ENCODE data around the gene DHODH.

The DHODH gene

GRCh38 chr16:72024862-72025382 lies 16.4 kb downstream of the DHODH start:
- Mint-ChIP-seq H3K9me3 (no peaks in the 10 kb centered on the region), H3K4me1 (ENCODE audit: low read depth) (no peaks in the 10 kb centered on the region), H3K27me3 (ENCODE audit: low read depth) (no peaks in the 10 kb centered on the region), H3K27ac (no peak overlapping the region), H3K4me3 (no peak overlapping the region), H3K36me3 (ENCODE audit: low read depth) (peaks cover 8% of the 10 kb centered on the region)
- no peak for DNase-seq (ENCODE audit: low spot score)

- no peaks in the 10 kb centered on the region for H3K4me1 Mint-ChIP-seq (ENCODE audit: low read depth)
- no peak overlapping the region for H3K4me3 Mint-ChIP-seq
- H3K9me3 Mint-ChIP-seq, result no peaks in the 10 kb centered on the region
- H3K36me3 Mint-ChIP-seq (ENCODE audit: low read depth), result peaks cover 8% of the 10 kb centered on the region
- H3K27me3 Mint-ChIP-seq (ENCODE audit: low read depth), result no peaks in the 10 kb centered on the region
- no peak for DNase-seq (ENCODE audit: low spot score)
- no peak overlapping the region for H3K27ac Mint-ChIP-seq
These were observed 17.0 kb downstream of the DHODH start for GRCh38 chr16:72025404-72026114.

GRCh38 chr16:72027669-72028378 lies 19.3 kb downstream of the DHODH start:
- Mint-ChIP-seq H3K9me3 (no peaks in the 10 kb centered on the region), H3K27ac (no peak overlapping the region), H3K4me1 (ENCODE audit: low read depth) (no peaks in the 10 kb centered on the region), H3K4me3 (no peak overlapping the region), H3K27me3 (ENCODE audit: low read depth) (no peaks in the 10 kb centered on the region), H3K36me3 (ENCODE audit: low read depth) (peaks cover 6% of the 10 kb centered on the region)
- DNase-seq (ENCODE audit: low spot score), result no peak

GRCh38 chr16:72029567-72030271 lies 21.2 kb downstream of the DHODH start:
- Mint-ChIP-seq H3K4me1 (ENCODE audit: low read depth) (no peaks in the 10 kb centered on the region), H3K4me3 (no peak overlapping the region), H3K36me3 (ENCODE audit: low read depth) (peaks cover 6% of the 10 kb centered on the region), H3K27ac (no peak overlapping the region), H3K9me3 (no peaks in the 10 kb centered on the region), H3K27me3 (ENCODE audit: low read depth) (no peaks in the 10 kb centered on the region)
- no peak for DNase-seq (ENCODE audit: low spot score)

- Mint-ChIP-seq H3K27ac (no peak overlapping the region), H3K36me3 (ENCODE audit: low read depth) (no peaks in the 10 kb centered on the region), H3K4me3 (no peak overlapping the region), H3K4me1 (ENCODE audit: low read depth) (no peaks in the 10 kb centered on the region), H3K27me3 (ENCODE audit: low read depth) (no peaks in the 10 kb centered on the region), H3K9me3 (no peaks in the 10 kb centered on the region)
- no peak for DNase-seq (ENCODE audit: low spot score)
These were observed 24.9 kb downstream of the DHODH start for GRCh38 chr16:72033437-72033836.

- no peak for DNase-seq (ENCODE audit: low spot score)
- Mint-ChIP-seq H3K9me3 (no peaks in the 10 kb centered on the region), H3K27ac (no peak overlapping the region), H3K4me3 (no peak overlapping the region), H3K36me3 (ENCODE audit: low read depth) (no peaks in the 10 kb centered on the region), H3K27me3 (ENCODE audit: low read depth) (no peaks in the 10 kb centered on the region), H3K4me1 (ENCODE audit: low read depth) (no peaks in the 10 kb centered on the region)
These were observed 27.6 kb downstream of the DHODH start for GRCh38 chr16:72036098-72036497.

GRCh38 chr16:72042157-72042660 lies 33.7 kb downstream of the DHODH start:
- no peak for DNase-seq (ENCODE audit: low spot score)
- peaks cover 4% of the 10 kb centered on the region for H3K36me3 Mint-ChIP-seq (ENCODE audit: low read depth)
- no peak overlapping the region for H3K27ac Mint-ChIP-seq
- H3K4me3 Mint-ChIP-seq, result no peak overlapping the region
- no peaks in the 10 kb centered on the region for H3K9me3 Mint-ChIP-seq
- H3K4me1 Mint-ChIP-seq (ENCODE audit: low read depth), result no peaks in the 10 kb centered on the region
- no peaks in the 10 kb centered on the region for H3K27me3 Mint-ChIP-seq (ENCODE audit: low read depth)

- no peak overlapping the region for H3K4me3 Mint-ChIP-seq
- H3K4me1 Mint-ChIP-seq (ENCODE audit: low read depth), result no peaks in the 10 kb centered on the region
These were observed 34.5 kb downstream of the DHODH start for GRCh38 chr16:72043058-72043457.

GRCh38 chr16:72043539-72043938 lies 35.0 kb downstream of the DHODH start:
- DNase-seq (ENCODE audit: low spot score), result no peak
- no peaks in the 10 kb centered on the region for H3K27me3 Mint-ChIP-seq (ENCODE audit: low read depth)
- no peaks in the 10 kb centered on the region for H3K9me3 Mint-ChIP-seq
- H3K4me1 Mint-ChIP-seq (ENCODE audit: low read depth), result no peaks in the 10 kb centered on the region
- peaks cover 4% of the 10 kb centered on the region for H3K36me3 Mint-ChIP-seq (ENCODE audit: low read depth)
- H3K4me3 Mint-ChIP-seq, result no peak overlapping the region
- no peak overlapping the region for H3K27ac Mint-ChIP-seq

More at GRCh38 chr16:72043058-72043457, 34.5 kb downstream of the DHODH start:
- DNase-seq (ENCODE audit: low spot score), result no peak
- Mint-ChIP-seq H3K9me3 (no peaks in the 10 kb centered on the region), H3K36me3 (ENCODE audit: low read depth) (peaks cover 4% of the 10 kb centered on the region), H3K27me3 (ENCODE audit: low read depth) (no peaks in the 10 kb centered on the region), H3K27ac (no peak overlapping the region)

- Mint-ChIP-seq H3K4me1 (ENCODE audit: low read depth) (no peaks in the 10 kb centered on the region), H3K4me3 (no peak overlapping the region), H3K27me3 (ENCODE audit: low read depth) (peaks cover 3% of the 10 kb centered on the region), H3K9me3 (peaks cover 6% of the 10 kb centered on the region), H3K36me3 (ENCODE audit: low read depth) (peaks cover 4% of the 10 kb centered on the region), H3K27ac (no peak overlapping the region)
- DNase-seq (ENCODE audit: low spot score), result no peak
These were observed 35.8 kb downstream of the DHODH start for GRCh38 chr16:72044296-72044695.

GRCh38 chr16:72044825-72045359 lies 36.3 kb downstream of the DHODH start:
- no peak overlapping the region for H3K4me3 Mint-ChIP-seq
- H3K27me3 Mint-ChIP-seq (ENCODE audit: low read depth), result peaks cover 3% of the 10 kb centered on the region
- peaks cover 9% of the 10 kb centered on the region for H3K9me3 Mint-ChIP-seq
- peaks cover 4% of the 10 kb centered on the region for H3K36me3 Mint-ChIP-seq (ENCODE audit: low read depth)
- H3K27ac Mint-ChIP-seq, result no peak overlapping the region
- no peaks in the 10 kb centered on the region for H3K4me1 Mint-ChIP-seq (ENCODE audit: low read depth)
- DNase-seq (ENCODE audit: low spot score), result no peak

GRCh38 chr16:72049110-72049509 lies 40.6 kb downstream of the DHODH start:
- Mint-ChIP-seq H3K4me3 (no peak overlapping the region), H3K36me3 (ENCODE audit: low read depth) (no peaks in the 10 kb centered on the region)

GRCh38 chr16:72050769-72051464 lies 42.4 kb downstream of the DHODH start:
- Mint-ChIP-seq H3K4me3 (no peak overlapping the region), H3K4me1 (ENCODE audit: low read depth) (no peaks in the 10 kb centered on the region)

More at GRCh38 chr16:72049110-72049509, 40.6 kb downstream of the DHODH start:
- H3K27me3 Mint-ChIP-seq (ENCODE audit: low read depth), result peaks cover 3% of the 10 kb centered on the region
- no peaks in the 10 kb centered on the region for H3K4me1 Mint-ChIP-seq (ENCODE audit: low read depth)
- peaks cover 12% of the 10 kb centered on the region for H3K9me3 Mint-ChIP-seq
- H3K27ac Mint-ChIP-seq, result no peak overlapping the region
- no peak for DNase-seq (ENCODE audit: low spot score)

More at GRCh38 chr16:72050769-72051464, 42.4 kb downstream of the DHODH start:
- no peak for DNase-seq (ENCODE audit: low spot score)
- no peaks in the 10 kb centered on the region for H3K36me3 Mint-ChIP-seq (ENCODE audit: low read depth)
- peaks cover 3% of the 10 kb centered on the region for H3K27me3 Mint-ChIP-seq (ENCODE audit: low read depth)
- H3K9me3 Mint-ChIP-seq, result peaks cover 12% of the 10 kb centered on the region
- H3K27ac Mint-ChIP-seq, result no peak overlapping the region

All from T-helper 2 cell treated with Interferon-gamma antibody and Interleukin-4, amounts not matched to agents 5 μg/mL and 100 μg/mL, for 36 hours (primary cell).